Activated naive CD8-positive, alpha-beta T cell treated with anti-CD3 and anti-CD28 coated beads, Interleukin-2, amount 50 U/mL, for 16 hours (primary cell): ENCODE data around the gene FGF1.

Experiments
- DNase-seq: peaks from one replicate; pipeline ENCODE4 v3.0.0-alpha.2; 2020; ENCODE audit warnings: low read depth, low spot score

The FGF1 gene

GRCh38 chr5:142614054-142614453 lies 71.8 kb downstream of the FGF1 start:
- no peak for DNase-seq

- no peak for DNase-seq
Observed at GRCh38 chr5:142613271-142613671, 72.6 kb downstream of the FGF1 start.

- no peak for DNase-seq
Observed at GRCh38 chr5:142612494-142613270, 73.2 kb downstream of the FGF1 start.

GRCh38 chr5:142611154-142611553 lies 74.7 kb downstream of the FGF1 start:
- peak; percentile 40 for DNase-seq

GRCh38 chr5:142610176-142611001 lies 75.5 kb downstream of the FGF1 start:
- no peak for DNase-seq

GRCh38 chr5:142609142-142609541 lies 76.7 kb downstream of the FGF1 start:
- DNase-seq: no peak

GRCh38 chr5:142608081-142608480 lies 77.8 kb downstream of the FGF1 start:
- DNase-seq: no peak

GRCh38 chr5:142605611-142606010 lies 80.3 kb downstream of the FGF1 start:
- DNase-seq: no peak

GRCh38 chr5:142602720-142603245 lies 83.1 kb downstream of the FGF1 start:
- DNase-seq: no peak

GRCh38 chr5:142601432-142601831 lies 84.5 kb downstream of the FGF1 start:
- no peak for DNase-seq

GRCh38 chr5:142600611-142601358 lies 85.1 kb downstream of the FGF1 start:
- no peak for DNase-seq

- no peak for DNase-seq
Observed at GRCh38 chr5:142600092-142600491, 85.8 kb downstream of the FGF1 start.

- DNase-seq: no peak
Observed at GRCh38 chr5:142598338-142598700, 87.6 kb downstream of the FGF1 start.

GRCh38 chr5:142597546-142598337 lies 88.1 kb downstream of the FGF1 start:
- no peak for DNase-seq

GRCh38 chr5:142597025-142597424 lies 88.9 kb downstream of the FGF1 start:
- no peak for DNase-seq

- DNase-seq: no peak
Observed at GRCh38 chr5:142592365-142592764, 93.5 kb downstream of the FGF1 start.

- DNase-seq: no peak
Observed at GRCh38 chr5:142590451-142591231, 95.2 kb downstream of the FGF1 start.

- no peak for DNase-seq
Observed at GRCh38 chr5:142589720-142590119, 96.2 kb downstream of the FGF1 start.

GRCh38 chr5:142587354-142587965 lies 98.4 kb downstream of the FGF1 start:
- no peak for DNase-seq

GRCh38 chr5:142586552-142586951 lies 99.3 kb downstream of the FGF1 start:
- DNase-seq: no peak
